Astrocyte (in vitro differentiated cells and primary cell): ENCODE results near the gene ABHD18.

Source experiments
- CTCF ChIP-seq: IDR thresholded peaks from 2 replicates; pipeline ENCODE4 v1.5.1; 2011; ENCODE audit warnings: low read depth, mild to moderate bottlenecking, inconsistent platforms, low read length, moderate library complexity; ENCODE audit not compliant: insufficient read depth
- EZH2 ChIP-seq: IDR thresholded peaks from 2 replicates; pipeline ENCODE4 v1.6.1; 2012; ENCODE audit warnings: mild to moderate bottlenecking, low read length, inconsistent platforms; ENCODE audit not compliant: insufficient read depth

DNA sequence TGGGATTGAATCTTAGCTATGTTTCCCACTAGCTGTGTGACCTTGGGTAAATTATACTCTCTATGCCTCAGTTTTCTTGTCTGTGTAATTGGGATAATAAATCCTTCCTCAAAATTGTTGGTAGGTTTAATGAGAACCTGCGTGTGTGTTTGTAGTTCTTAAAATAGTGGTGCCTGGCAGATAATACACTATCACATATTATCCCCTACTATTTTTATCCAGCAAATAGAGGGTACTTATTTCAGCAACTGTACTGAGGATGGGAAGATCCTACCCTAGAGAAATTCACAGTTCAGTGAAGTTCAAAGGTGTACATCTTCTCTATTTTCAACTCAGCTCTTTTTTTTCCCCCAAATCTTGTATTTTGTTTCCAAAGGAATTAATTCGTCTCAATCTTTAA is 17.2 kb downstream of the ABHD18 start:
- no peak for TF ChIP-seq CTCF
- TF ChIP-seq EZH2, result no peak
